ENCODE results near the gene GFRA4. TPM values are rescaled to one million over a fixed set of nuclear protein-coding genes. Genes with fewer than 3 reads are reported as not detected.

GFRA4 gene
- total and polyA plus RNA-seq, 4 donors = not detected

DNA sequence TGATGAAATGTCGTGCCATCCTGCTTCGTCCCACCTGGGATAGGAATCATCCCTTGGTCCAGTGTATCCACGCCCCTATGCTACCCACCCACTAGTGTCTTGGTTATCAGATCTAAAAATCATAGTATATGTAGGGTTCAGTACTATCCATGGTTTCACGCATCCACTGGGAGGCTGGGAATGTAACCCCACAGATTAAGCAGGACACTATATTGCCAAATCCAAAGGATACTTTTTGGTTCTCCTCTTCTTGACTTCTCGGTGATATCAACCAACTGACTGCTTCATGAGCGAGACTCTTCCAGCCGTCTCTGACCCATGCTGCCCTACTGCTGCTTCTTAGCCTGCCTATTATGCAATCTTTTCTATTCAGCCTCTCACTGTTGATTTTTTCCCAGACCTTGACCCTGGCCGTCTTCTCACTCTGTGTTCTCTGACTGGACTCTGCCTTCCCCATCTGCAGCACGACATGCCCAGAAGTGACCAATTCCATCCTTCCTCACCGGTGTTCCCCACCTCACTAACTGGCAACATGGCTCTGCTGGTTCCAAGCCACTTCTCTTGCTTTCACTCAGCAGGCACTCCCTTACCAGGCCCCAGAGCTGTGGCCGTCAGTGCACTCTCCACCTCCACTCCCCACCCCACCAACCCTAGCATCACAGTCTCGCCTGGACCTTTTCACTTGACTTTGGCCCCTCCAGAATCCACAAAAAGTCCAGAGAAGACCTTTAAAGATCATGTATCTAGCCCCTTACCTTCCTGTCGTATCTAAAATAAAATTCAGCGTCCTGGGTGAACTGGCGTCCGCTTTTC, 34.5 kb downstream of the GFRA4 start:
- Histone ChIP-seq H3K4me1 (ENCODE audit: control insufficient read depth in 5 of 5, insufficient read depth in 5 of 5, low read length in 5 of 5) (no peaks in the 10 kb centered on the region), H3K4me3 (no peak overlapping the region), H3K36me3 (ENCODE audit: control insufficient read depth in 4 of 4, insufficient read depth in 4 of 4, low read length in 4 of 4) (peaks cover 0 to 8% (median 6%) of the 10 kb centered on the region in 4 donors), H3K27ac (ENCODE audit: low read depth in 1 of 2, low read length in 1 of 2) (no peak overlapping the region), H3K27me3 (ENCODE audit: control insufficient read depth in 3 of 3, insufficient read depth in 3 of 3, low read length in 2 of 3) (no peaks in the 10 kb centered on the region), H3K9me3 (ENCODE audit: control insufficient read depth in 4 of 4, insufficient read depth in 3 of 4, low read length in 3 of 4) (no peaks in the 10 kb centered on the region), H3K9ac (ENCODE audit: insufficient read depth in 1 of 2, low read length in 2 of 2) (no peak overlapping the region)
- DNase-seq (no peak), ATAC-seq (ENCODE audit: insufficient read depth, low FRiP score) (no peak)
- WGBS, 2 donors = 87 to 89% methylated on average over 16 of the region's 16 CpGs
- TF ChIP-seq, protein P1, sequence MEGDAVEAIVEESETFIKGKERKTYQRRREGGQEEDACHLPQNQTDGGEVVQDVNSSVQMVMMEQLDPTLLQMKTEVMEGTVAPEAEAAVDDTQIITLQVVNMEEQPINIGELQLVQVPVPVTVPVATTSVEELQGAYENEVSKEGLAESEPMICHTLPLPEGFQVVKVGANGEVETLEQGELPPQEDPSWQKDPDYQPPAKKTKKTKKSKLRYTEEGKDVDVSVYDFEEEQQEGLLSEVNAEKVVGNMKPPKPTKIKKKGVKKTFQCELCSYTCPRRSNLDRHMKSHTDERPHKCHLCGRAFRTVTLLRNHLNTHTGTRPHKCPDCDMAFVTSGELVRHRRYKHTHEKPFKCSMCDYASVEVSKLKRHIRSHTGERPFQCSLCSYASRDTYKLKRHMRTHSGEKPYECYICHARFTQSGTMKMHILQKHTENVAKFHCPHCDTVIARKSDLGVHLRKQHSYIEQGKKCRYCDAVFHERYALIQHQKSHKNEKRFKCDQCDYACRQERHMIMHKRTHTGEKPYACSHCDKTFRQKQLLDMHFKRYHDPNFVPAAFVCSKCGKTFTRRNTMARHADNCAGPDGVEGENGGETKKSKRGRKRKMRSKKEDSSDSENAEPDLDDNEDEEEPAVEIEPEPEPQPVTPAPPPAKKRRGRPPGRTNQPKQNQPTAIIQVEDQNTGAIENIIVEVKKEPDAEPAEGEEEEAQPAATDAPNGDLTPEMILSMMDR (IDR thresholded peaks at IDR 0.05; ENCODE audit: control extremely low read depth, extremely low read depth) = no peak

DNA sequence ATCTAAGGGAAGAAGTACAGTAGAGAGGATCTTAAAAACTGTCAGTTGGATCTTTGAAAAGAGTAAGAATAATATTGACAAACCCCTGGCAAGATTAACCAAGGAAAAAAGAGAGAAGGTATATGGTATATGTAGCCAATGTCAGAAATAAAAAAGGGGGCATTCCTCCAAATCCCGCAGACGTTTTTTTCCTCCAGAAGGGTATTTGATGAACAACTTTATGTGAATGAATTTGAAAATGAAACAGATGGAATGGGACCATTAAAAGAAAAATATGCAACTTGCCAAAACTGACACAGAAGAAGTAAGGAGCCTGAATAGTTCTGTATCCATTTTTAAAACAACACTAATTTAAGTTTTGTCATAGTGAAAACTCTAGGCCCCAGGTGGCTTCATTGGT, 35.7 kb downstream of the GFRA4 start:
- DNase-seq (no peak), ATAC-seq (ENCODE audit: insufficient read depth, low FRiP score) (no peak)
- H3K27ac ChIP-seq (ENCODE audit: low read depth in 1 of 2, low read length in 1 of 2) = no peak overlapping the region
- no peak overlapping the region for H3K9ac ChIP-seq (ENCODE audit: insufficient read depth in 1 of 2, low read length in 2 of 2)
- TF ChIP-seq, protein P1 (IDR thresholded peaks at IDR 0.05; ENCODE audit: control extremely low read depth, extremely low read depth) = no peak
- 89 to 95% methylated on average over 2 of the region's 2 CpGs for WGBS, 2 donors
- no peak overlapping the region for H3K4me3 ChIP-seq
- H3K4me1 ChIP-seq (ENCODE audit: control insufficient read depth in 5 of 5, insufficient read depth in 5 of 5, low read length in 5 of 5) = peaks cover 0 to 2% (median 0%) of the 10 kb centered on the region in 5 donors
- H3K27me3 ChIP-seq (ENCODE audit: control insufficient read depth in 3 of 3, insufficient read depth in 3 of 3, low read length in 2 of 3) = no peaks in the 10 kb centered on the region
- no peaks in the 10 kb centered on the region for H3K9me3 ChIP-seq (ENCODE audit: control insufficient read depth in 4 of 4, insufficient read depth in 3 of 4, low read length in 3 of 4)
- H3K36me3 ChIP-seq (ENCODE audit: control insufficient read depth in 4 of 4, insufficient read depth in 4 of 4, low read length in 4 of 4) = peaks cover 0 to 8% (median 4%) of the 10 kb centered on the region in 4 donors

DNA sequence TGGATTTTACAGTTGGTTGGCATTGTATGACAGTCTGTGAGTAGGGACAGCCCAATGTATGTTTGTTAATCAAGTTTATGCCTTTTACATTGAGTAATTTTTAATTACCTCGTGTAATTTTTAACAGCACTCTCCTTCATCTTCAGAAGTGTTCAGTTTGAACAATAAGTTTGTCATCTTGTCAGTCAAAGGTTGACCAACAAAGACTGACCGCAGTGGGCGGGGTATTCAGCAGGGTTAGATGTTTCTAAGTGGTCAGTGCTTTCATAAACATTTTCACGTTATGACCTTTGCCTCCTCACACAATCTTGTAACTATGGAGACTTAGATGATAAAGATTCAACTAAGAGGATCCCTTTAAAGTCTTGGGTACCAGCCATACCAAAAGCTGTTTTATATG, 40.8 kb downstream of the GFRA4 start:
- peaks cover 0 to 10% (median 3%) of the 10 kb centered on the region in 4 donors for H3K36me3 ChIP-seq (ENCODE audit: control insufficient read depth in 4 of 4, insufficient read depth in 4 of 4, low read length in 4 of 4)
- TF ChIP-seq, protein P1 (IDR thresholded peaks at IDR 0.05; ENCODE audit: control extremely low read depth, extremely low read depth) = no peak
- DNase-seq (no peak), ATAC-seq (ENCODE audit: insufficient read depth, low FRiP score) (no peak)
- WGBS, 2 donors = 88 to 93% methylated on average over 4 of the region's 4 CpGs
- H3K9ac ChIP-seq (ENCODE audit: insufficient read depth in 1 of 2, low read length in 2 of 2) = no peak overlapping the region
- no peaks in the 10 kb centered on the region for H3K9me3 ChIP-seq (ENCODE audit: control insufficient read depth in 4 of 4, insufficient read depth in 3 of 4, low read length in 3 of 4)
- H3K4me3 ChIP-seq = no peak overlapping the region
- H3K4me1 ChIP-seq (ENCODE audit: control insufficient read depth in 5 of 5, insufficient read depth in 5 of 5, low read length in 5 of 5) = peaks cover 0 to 6% (median 0%) of the 10 kb centered on the region in 5 donors
- no peak overlapping the region for H3K27ac ChIP-seq (ENCODE audit: low read depth in 1 of 2, low read length in 1 of 2)
- no peaks in the 10 kb centered on the region for H3K27me3 ChIP-seq (ENCODE audit: control insufficient read depth in 3 of 3, insufficient read depth in 3 of 3, low read length in 2 of 3)

Measured in lung (tissue), 12 donors.